Renal pelvis (tissue), 4 donors: ENCODE data around the gene RIOK3. TPM values are rescaled to one million over a fixed set of nuclear protein-coding genes. Genes with fewer than 3 reads are reported as not detected.

ENCODE experiments used
- DNase-seq: peaks from one replicate; pipeline ENCODE4 v3.0.0-alpha.2; 2013
- polyA plus RNA-seq, 3 donors: library from polyadenylated mRNA; unstranded; fragments of 120-200 nt; gene quantifications; one replicate each; pipeline ENCODE4 v1.2.1, GENCODE V29; 2013; ENCODE audit not compliant: insufficient read length in 3 of 3

The RIOK3 gene
- polyA plus RNA-seq, 3 donors = 57.0 to 86.0 (median 75.5) TPM

DNA sequence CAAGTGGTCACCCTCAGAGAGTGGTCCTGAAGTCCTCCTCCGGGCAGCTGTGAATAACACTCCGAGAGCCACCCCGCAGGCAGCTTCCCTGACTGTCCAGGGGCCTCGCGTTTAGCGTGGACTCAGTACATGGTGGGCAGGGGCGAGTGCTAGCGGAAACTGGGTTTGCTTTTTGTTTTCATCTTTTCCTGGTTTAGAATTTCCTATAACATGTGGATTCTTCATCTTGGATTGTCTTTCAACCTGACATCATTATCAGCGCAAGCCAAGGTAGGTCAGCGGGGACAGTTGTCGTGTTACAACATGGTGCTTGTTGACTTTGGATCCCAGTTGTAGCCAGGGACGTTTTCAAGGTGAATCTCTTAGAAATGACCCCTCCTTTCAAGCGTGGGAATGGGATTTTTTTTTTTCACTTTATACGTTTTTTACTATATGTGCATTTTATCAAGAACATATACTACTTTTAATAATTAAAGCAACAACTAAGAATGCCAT, 71.2 kb downstream of the RIOK3 start:
- no peak for DNase-seq

DNA sequence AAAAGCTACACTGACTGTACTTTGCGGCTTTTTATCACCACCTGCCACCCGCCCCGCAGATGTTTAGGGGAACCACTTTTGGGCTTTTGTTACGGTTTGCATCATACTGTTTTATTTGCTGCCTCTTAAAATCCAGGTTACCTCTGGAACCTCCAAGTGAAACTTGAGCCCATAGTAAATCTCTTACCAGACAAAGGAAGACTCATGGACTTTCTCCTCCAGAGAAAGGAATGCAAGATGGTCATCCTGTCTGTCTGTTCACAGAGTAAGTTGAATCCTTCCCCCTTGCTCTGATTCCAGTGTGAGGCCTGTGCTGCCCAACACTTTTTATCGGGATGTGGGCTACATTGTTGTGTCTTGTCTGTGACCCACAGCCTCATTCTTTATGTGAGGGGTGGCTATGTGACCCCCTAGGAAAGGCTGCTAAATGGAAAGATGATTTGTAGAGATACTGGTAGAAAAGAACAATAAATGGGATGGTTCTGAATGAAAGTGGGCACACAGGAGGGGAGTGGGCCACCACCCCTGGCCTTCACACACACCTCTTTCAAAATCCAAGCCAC, 73.5 kb downstream of the RIOK3 start:
- DNase-seq = peak; percentile 60

DNA sequence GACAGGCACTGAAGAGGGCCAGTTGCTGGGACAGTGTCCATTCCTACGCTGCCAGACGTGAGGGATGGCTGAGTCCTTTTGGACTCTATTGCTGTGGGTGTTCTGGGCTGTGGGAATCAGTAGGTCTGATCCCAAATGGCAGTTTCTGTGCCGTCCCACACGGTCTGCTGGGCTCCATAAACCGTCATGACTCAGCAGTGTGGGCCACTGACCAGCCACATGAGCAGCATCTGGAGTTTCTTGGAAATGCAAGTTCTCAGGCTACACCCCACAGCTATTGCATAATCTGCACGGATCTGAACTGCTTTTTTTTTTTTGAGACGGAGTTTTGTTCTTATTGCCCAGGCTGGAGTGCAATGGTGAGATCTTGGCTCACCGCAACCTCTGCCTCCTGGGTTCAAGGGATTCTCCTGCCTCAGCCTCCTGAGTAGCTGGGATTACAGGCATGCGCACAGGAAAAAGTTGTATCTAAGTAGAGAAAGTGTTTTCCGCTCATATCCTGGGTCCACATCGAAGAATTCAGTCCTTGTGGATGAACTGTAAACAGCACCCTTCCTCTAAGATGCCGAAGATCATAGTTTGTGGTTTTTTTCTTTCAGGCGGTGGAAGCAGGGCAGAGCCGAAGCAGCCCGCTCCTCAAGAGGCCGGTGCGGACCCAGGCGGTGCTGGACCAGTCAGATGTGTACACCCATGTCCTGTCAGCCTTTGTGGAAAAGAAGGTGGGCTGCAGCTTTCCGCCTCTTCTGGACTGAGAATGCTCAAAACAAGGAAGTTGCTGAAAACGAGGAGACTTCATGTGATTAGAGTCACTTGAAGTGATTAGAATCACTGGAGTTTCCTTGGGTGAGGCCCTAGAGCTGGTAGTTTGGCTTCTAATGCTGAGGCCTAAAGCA, 75.7 kb downstream of the RIOK3 start:
- no peak for DNase-seq

GRCh38 chr18:23529604-23530003, 76.5 kb downstream of the RIOK3 start:
- DNase-seq = no peak

DNA sequence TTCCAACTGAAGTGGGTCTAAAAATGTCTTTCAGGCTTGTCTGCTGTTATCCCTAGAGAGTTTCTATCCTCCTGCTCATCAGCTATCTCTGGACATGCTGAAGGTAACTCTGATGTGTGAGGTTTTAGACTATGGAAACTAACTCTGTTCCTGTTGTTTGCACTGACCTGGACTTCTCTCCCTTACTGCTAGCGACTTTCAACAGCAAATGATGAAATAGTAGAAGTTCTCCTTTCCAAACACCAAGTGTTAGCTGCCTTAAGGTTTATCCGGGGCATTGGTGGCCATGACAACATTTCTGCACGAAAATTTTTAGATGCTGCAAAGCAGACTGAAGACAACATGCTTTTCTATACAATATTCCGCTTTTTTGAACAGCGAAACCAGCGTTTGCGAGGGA, 77.1 kb downstream of the RIOK3 start:
- no peak for DNase-seq

DNA sequence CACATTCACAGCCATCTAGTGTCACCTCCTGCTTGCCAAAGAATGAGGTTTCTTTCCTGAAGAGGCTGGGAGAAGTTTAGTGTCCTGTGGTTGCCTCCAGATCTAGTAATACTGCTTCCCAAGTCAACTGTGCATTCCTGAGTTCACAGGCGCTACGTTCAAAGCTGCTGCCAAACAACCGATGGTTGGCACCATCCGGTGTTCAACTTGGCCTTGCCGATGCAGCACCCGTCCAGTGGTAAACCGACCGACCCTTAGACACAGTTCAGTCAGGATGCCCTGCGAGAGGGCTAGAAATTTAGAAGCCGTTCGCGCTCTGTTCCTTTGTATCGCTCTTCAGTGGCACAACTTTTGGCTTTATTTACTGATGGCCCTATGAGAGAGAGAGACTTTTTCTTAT, 78.8 kb downstream of the RIOK3 start:
- DNase-seq = no peak

Other genes with a start within 250 kb of the RIOK3 start
- gene RMC1, start 50.2 kb downstream of the RIOK3 start, polyA plus RNA-seq = 10 to 100 TPM; 22.4 to 27.5 (median 25.5) TPM
- gene NPC1, start 133.2 kb downstream of the RIOK3 start, polyA plus RNA-seq = 10 to 100 TPM; 18.1 to 26.1 (median 25.4) TPM
- gene ANKRD29, start 209.6 kb downstream of the RIOK3 start, polyA plus RNA-seq = 1 to 10 TPM in 1 of 3 donors, under 1 TPM in 2; 0.58 to 1.1 (median 0.96) TPM
- gene LAMA3, start 236.2 kb downstream of the RIOK3 start, polyA plus RNA-seq = 1 to 10 TPM; 2.0 to 3.2 (median 2.2) TPM